Measurements from ENCODE around the gene TBCK.

GRCh38 chr4:106314960-106315359 lies 1.0 kb downstream of the TBCK start:
- TF ChIP-seq CTCF (IDR thresholded peaks at IDR 0.05 in 2 of 3, conservative IDR thresholded peaks at IDR 0.05 in 1 of 3; ENCODE audit: borderline replicate concordance in 1 of 3, insufficient read depth in 1 of 3, low read depth in 2 of 3, low read length in 2 of 3) (no peak), ATF3 (IDR thresholded peaks at IDR 0.05) (no peak), POLR2A (IDR thresholded peaks at IDR 0.05; ENCODE audit: borderline replicate concordance, extremely low read depth, insufficient read depth, insufficient read length) (no peak), POLR2AphosphoS5 (IDR thresholded peaks at IDR 0.05; ENCODE audit: low read depth, low read length) (no peak), EGR1 (IDR thresholded peaks at IDR 0.05; ENCODE audit: low read depth) (no peak), EZH2phosphoT487 (IDR thresholded peaks at IDR 0.05; ENCODE audit: borderline replicate concordance) (no peak), ZNF274 (IDR thresholded peaks at IDR 0.05; ENCODE audit: low read depth, low read length) (no peak), JUND (IDR thresholded peaks at IDR 0.05) (no peak), MAX (IDR thresholded peaks at IDR 0.05) (no peak), CEBPB (IDR thresholded peaks at IDR 0.05; ENCODE audit: low read depth) (no peak), RAD21 (IDR thresholded peaks at IDR 0.05; ENCODE audit: low read depth) (no peak), SIN3A (IDR thresholded peaks at IDR 0.05; ENCODE audit: low read depth) (no peak), EZH2 (IDR thresholded peaks at IDR 0.05) (no peak), ZFX (IDR thresholded peaks at IDR 0.05) (no peak)
